IMR-90 (cell line): ENCODE results near the gene STPG1. TPM values are rescaled to one million over a fixed set of nuclear protein-coding genes. Genes with fewer than 3 reads are reported as not detected.

Source experiments
- ATAC-seq: fragments of 200-7000 bp; cut with Tn5 transposase; 2 replicates; pipeline ENCODE4 v1.9.1; 2020; ENCODE audit warnings: low read depth, mild to moderate bottlenecking, moderate library complexity
- BruUV-seq: library from RNA; stranded (reverse); fragments of 400-500 nt; replicated peaks from 2 replicates; lab custom pipeline; 2021; lab: Mats Ljungman, UMichigan
- CTCF ChIA-PET: fragments of 300-600 bp; formaldehyde crosslinking; extraction: SDS; loops from one replicate; lab custom pipeline; 2021; ENCODE audit warnings: antibody characterized with exemption; lab: Yijun Ruan, JAX
- POLR2A ChIA-PET: fragments of 300-600 bp; sonication (Branson Sonifier 250); formaldehyde crosslinking; loops from one replicate; lab custom pipeline; 2022; ENCODE audit warnings: antibody characterized with exemption; ENCODE audit not compliant: unreplicated experiment; lab: Charles Lee
- DNase-seq: peaks from one replicate; pipeline ENCODE4 v3.0.0; 2013
- H2AFZ ChIP-seq: replicated peaks from 2 replicates; pipeline ENCODE3; 2013; ENCODE audit warnings: low read length, mild to moderate bottlenecking; ENCODE audit not compliant: poor library complexity
- H2AK5ac ChIP-seq: 2 replicates; pipeline ENCODE4 v1.6.1; 2013; ENCODE audit warnings: low read depth, low read length, inconsistent platforms
- H2AK9ac ChIP-seq: replicated peaks from 2 replicates; pipeline ENCODE3; 2013; ENCODE audit warnings: mild to moderate bottlenecking, low read depth, low read length, moderate library complexity; ENCODE audit not compliant: poor library complexity
- H2BK120ac ChIP-seq: 2 replicates; pipeline ENCODE4 v1.6.1; 2013; ENCODE audit warnings: low read depth, low read length, inconsistent platforms
- H2BK15ac ChIP-seq: 3 replicates; pipeline ENCODE4 v1.6.1; 2013; ENCODE audit warnings: low read depth, low read length, inconsistent platforms
- H2BK20ac ChIP-seq: 2 replicates; pipeline ENCODE4 v1.6.1; 2013; ENCODE audit warnings: low read depth, mild to moderate bottlenecking, inconsistent platforms, low read length, moderate library complexity
- H2BK5ac ChIP-seq: 2 replicates; pipeline ENCODE4 v1.6.1; 2013; ENCODE audit warnings: mild to moderate bottlenecking, low read depth, low read length, inconsistent platforms; ENCODE audit not compliant: poor library complexity, severe bottlenecking
- H3K14ac ChIP-seq: replicated peaks from 2 replicates; pipeline ENCODE4 v1.6.1; 2013; ENCODE audit warnings: low read depth, low read length, inconsistent platforms
- H3K18ac ChIP-seq: 2 replicates; pipeline ENCODE4 v1.6.1; 2013; ENCODE audit warnings: low read depth, low read length, control low read depth
- H3K23ac ChIP-seq: 2 replicates; pipeline ENCODE4 v1.6.1; 2013; ENCODE audit warnings: low read depth, low read length, inconsistent platforms
- H3K27ac ChIP-seq: 2 replicates; pipeline ENCODE4 v1.5.1; 2013; ENCODE audit warnings: mild to moderate bottlenecking, control low read depth, low read length; ENCODE audit not compliant: insufficient read depth
- H3K27me3 ChIP-seq: 2 replicates; pipeline ENCODE4 v1.6.1; 2013; ENCODE audit warnings: low read length; ENCODE audit not compliant: control insufficient read depth, insufficient read depth
- H3K36me3 ChIP-seq: 2 replicates; pipeline ENCODE4 v1.6.1; 2013; ENCODE audit warnings: low read length, mixed read lengths; ENCODE audit not compliant: control insufficient read depth, insufficient read depth
- H3K4ac ChIP-seq: 2 replicates; pipeline ENCODE4 v1.6.1; 2013; ENCODE audit warnings: low read depth, low read length, inconsistent platforms
- H3K4me1 ChIP-seq: 2 replicates; pipeline ENCODE4 v1.6.1; 2013; ENCODE audit warnings: low read length, mixed read lengths; ENCODE audit not compliant: control insufficient read depth, insufficient read depth
- H3K4me2 ChIP-seq: 2 replicates; pipeline ENCODE4 v1.6.1; 2013; ENCODE audit warnings: low read depth, mild to moderate bottlenecking, control low read depth, low read length, moderate library complexity
- H3K4me3 ChIP-seq: 2 replicates; pipeline ENCODE4 v1.5.1; 2013; ENCODE audit warnings: low read depth, mild to moderate bottlenecking, control low read depth, low read length, moderate library complexity; ENCODE audit not compliant: insufficient read depth
- H3K56ac ChIP-seq: 2 replicates; pipeline ENCODE4 v1.6.1; 2013; ENCODE audit warnings: low read length, inconsistent platforms; ENCODE audit not compliant: insufficient read depth; ENCODE audit errors: extremely low read depth
- H3K79me1 ChIP-seq, 2 experiments: 2 replicates each; pipeline ENCODE4 v1.6.1; 2013; ENCODE audit warnings: low read length in 2 of 2, inconsistent platforms in 1 of 2, low read depth in 1 of 2
- H3K9ac ChIP-seq: 2 replicates; pipeline ENCODE4 v1.6.1; 2013; ENCODE audit warnings: low read depth, low read length, control low read depth
- H3K9me1 ChIP-seq: 2 replicates; pipeline ENCODE4 v1.6.1; 2013; ENCODE audit warnings: low read length, inconsistent platforms; ENCODE audit not compliant: insufficient read depth
- H3K9me3 ChIP-seq: 2 replicates; pipeline ENCODE4 v1.6.1; 2013; ENCODE audit warnings: low read length; ENCODE audit not compliant: control insufficient read depth, insufficient read depth
- H4K20me1 ChIP-seq: 2 replicates; pipeline ENCODE4 v1.6.1; 2013; ENCODE audit warnings: low read length, inconsistent platforms; ENCODE audit not compliant: insufficient read depth
- H4K5ac ChIP-seq: 2 replicates; pipeline ENCODE4 v1.6.1; 2013; ENCODE audit warnings: mild to moderate bottlenecking, low read depth, low read length, control low read depth
- H4K8ac ChIP-seq, 2 experiments: 2 replicates each; pipeline ENCODE4 v1.6.1; 2013; ENCODE audit warnings: low read depth in 2 of 2, low read length in 2 of 2, control low read depth in 1 of 2, inconsistent platforms in 1 of 2
- H4K91ac ChIP-seq: 2 replicates; pipeline ENCODE4 v1.6.1; 2013; ENCODE audit warnings: low read depth, low read length, inconsistent platforms; ENCODE audit not compliant: insufficient read depth
- BHLHE40 ChIP-seq: fragments of 150-350 bp; IDR thresholded peaks from 2 replicates; pipeline ENCODE4 v1.6.1; 2016; ENCODE audit warnings: mild to moderate bottlenecking, low read depth, low read length
- FOS ChIP-seq: fragments of 150-350 bp; IDR thresholded peaks from 2 replicates; pipeline ENCODE4 v1.6.1; 2016; ENCODE audit warnings: low read depth, low read length
- MAFK ChIP-seq: IDR thresholded peaks from 2 replicates; pipeline ENCODE4 v1.6.1; 2012; ENCODE audit warnings: low read depth, low read length, improper control_type of control experiment
- MAZ ChIP-seq: IDR thresholded peaks from 2 replicates; pipeline ENCODE4 v1.6.1; 2012; ENCODE audit warnings: low read depth, mild to moderate bottlenecking, low read length, improper control_type of control experiment, moderate library complexity, borderline replicate concordance
- MXI1 ChIP-seq: IDR thresholded peaks from 2 replicates; pipeline ENCODE4 v1.6.1; 2012; ENCODE audit warnings: low read depth, mild to moderate bottlenecking, low read length, moderate library complexity, borderline replicate concordance
- NFE2L2 ChIP-seq: fragments of 150-350 bp; IDR thresholded peaks from 2 replicates; pipeline ENCODE4 v1.6.1; 2016; ENCODE audit warnings: low read depth, mild to moderate bottlenecking, low read length
- POLR2A ChIP-seq: IDR thresholded peaks from 2 replicates; pipeline ENCODE4 v1.6.1; 2012; ENCODE audit warnings: mild to moderate bottlenecking, low read depth, low read length
- RAD21 ChIP-seq: IDR thresholded peaks from 2 replicates; pipeline ENCODE4 v1.6.1; 2012; ENCODE audit warnings: low read length, improper control_type of control experiment
- RCOR1 ChIP-seq: IDR thresholded peaks from 2 replicates; pipeline ENCODE4 v1.6.1; 2012; ENCODE audit warnings: mild to moderate bottlenecking, low read length, improper control_type of control experiment; ENCODE audit not compliant: insufficient replicate concordance
- RFX5 ChIP-seq: IDR thresholded peaks from 2 replicates; pipeline ENCODE4 v1.8.0; 2012; ENCODE audit warnings: low read depth, mild to moderate bottlenecking, low read length, moderate library complexity
- SMC3 ChIP-seq: fragments of 150-350 bp; IDR thresholded peaks from 2 replicates; pipeline ENCODE4 v1.6.1; 2016; ENCODE audit warnings: low read depth, mild to moderate bottlenecking, antibody characterized with exemption, low read length, moderate library complexity
- USF2 ChIP-seq: fragments of 150-350 bp; IDR thresholded peaks from 2 replicates; pipeline ENCODE4 v1.6.1; 2017; ENCODE audit warnings: mild to moderate bottlenecking, antibody characterized with exemption, low read length, low read depth
- WGBS, 2 experiments: methylation state at CpG; one replicate each; pipeline versions ENCODE4 v1.1.5 to v1.1.7; 2013; ENCODE audit warnings: missing lambda C conversion rate in 2 of 2; ENCODE audit not compliant: insufficient read length in 1 of 2; ENCODE audit errors: extremely low coverage in 2 of 2; 5-methylcytosine and 5-hydroxymethylcytosine counted together
- dilution Hi-C: fragments of 300-500 bp; cut with HindIII; formaldehyde crosslinking; loops from one replicate; pipeline ENCODE4 v1.14.3; 2018; ENCODE audit warnings: low sequenced_read_pairs; ENCODE audit not compliant: unreplicated experiment
- in situ Hi-C: fragments of 300-500 bp; cut with MboI; formaldehyde crosslinking; loops from 3 replicates; pipeline ENCODE4 v1.14.3; 2019; ENCODE audit warnings: low sequenced_read_pairs, inconsistent platforms, mixed read lengths
- intact Hi-C: fragments of 100-400 bp; cut with micrococcal nuclease; formaldehyde crosslinking; loops from 2 replicates; pipeline ENCODE4 v1.10.0; 2022
- polyA plus RNA-seq, 3 experiments: library from polyadenylated mRNA; depleted of rRNA; stranded (reverse); fragments of >200 nt; gene quantifications; 2 replicates each; pipeline ENCODE4 v1.2.3, GENCODE V29; 2012; ENCODE audit warnings: low replicate concordance in 1 of 3
- total RNA-seq: library from RNA; depleted of rRNA; stranded (reverse); fragments of >200 nt; gene quantifications from 2 replicates; pipeline ENCODE4 v1.2.3, GENCODE V29; 2012

The STPG1 gene
- total and polyA plus RNA-seq, 2 of the 4 experiments (the other 2 are of a cell fraction) = 3.0 to 6.5 TPM

- dilution Hi-C loops (no loop called here), in situ Hi-C loops (no loop called here), intact Hi-C loops (no loop called here)
- Histone ChIP-seq H3K9ac (no peak overlapping the region), H3K4me1 (peaks cover 8% of the 10 kb centered on the region), H4K20me1 (0 out of 2 replicates have a peak, but pooled peaks cover 5% of the 10 kb centered on the region), H3K36me3 (peaks cover 2% of the 10 kb centered on the region; the same call in 1 of the 2 replicates), H3K18ac (no peak overlapping the region), H3K79me1 (no peaks in the 10 kb centered on the region), H3K23ac (no peak overlapping the region), H2AK5ac (peak overlapping the region; percentile 2; the same call in 1 of the 2 replicates), H3K4me3 (no peak overlapping the region), H4K91ac (no peak overlapping the region), H3K9me1 (peaks cover 6% of the 10 kb centered on the region; the same call in 1 of the 2 replicates), H4K5ac (no peak overlapping the region), H3K14ac (no peak overlapping the region), H2BK15ac (no peak overlapping the region), H3K9me3 (no peaks in the 10 kb centered on the region), H2BK5ac (no peak overlapping the region), H2BK120ac (no peak overlapping the region), H3K4me2 (no peak overlapping the region), H3K4ac (no peak overlapping the region), H4K8ac (no peak overlapping the region), H3K27me3 (no peaks in the 10 kb centered on the region), H2BK20ac (no peak overlapping the region), H3K56ac (no peak overlapping the region), H2AK9ac (no peak overlapping the region), H2AFZ (no peak overlapping the region), H3K27ac (no peak overlapping the region)
- ChIA-PET CTCF (no interaction called here), POLR2A (no interaction called here)
- WGBS, 2 experiments = 100% methylated on average over 2 of the region's 4 CpGs; no CpG with 5 or more reads in 1 of the 2 experiments
- ATAC-seq (no peak), DNase-seq (no peak)
- TF ChIP-seq RCOR1 (no peak), NFE2L2 (no peak), RAD21 (no peak), FOS (no peak), USF2 (no peak), RFX5 (no peak), SMC3 (no peak), BHLHE40 (no peak), POLR2A (no peak), MXI1 (no peak), MAZ (no peak), MAFK (no peak)
- BruUV-seq = no TSS peak
Observed at GRCh38 chr1:24353292-24353891, 60.2 kb downstream of the STPG1 start.
